OCI-LY7 (cell line): ENCODE data around the gene PLD1. TPM values are rescaled to one million over a fixed set of nuclear protein-coding genes. Genes with fewer than 3 reads are reported as not detected.

ENCODE experiments used
- BruUV-seq: library from RNA; stranded (reverse); fragments of 400-500 nt; replicated peaks from 2 replicates; lab custom pipeline; 2021; lab: Mats Ljungman, UMichigan
- CTCF ChIA-PET: fragments of 300-600 bp; sonication (Branson Sonifier 250); formaldehyde crosslinking; loops from one replicate; lab custom pipeline; 2022; ENCODE audit warnings: antibody characterized with exemption; ENCODE audit not compliant: unreplicated experiment; lab: Charles Lee
- POLR2A ChIA-PET: fragments of 300-600 bp; sonication (Branson Sonifier 250); formaldehyde crosslinking; loops from one replicate; lab custom pipeline; 2022; ENCODE audit warnings: antibody characterized with exemption; lab: Charles Lee
- DNase-seq: peaks from one replicate; pipeline ENCODE4 v3.0.0-alpha.2; 2015; ENCODE audit warnings: low spot score
- H2AFZ ChIP-seq: fragments of 200-600 bp; sonication (generic), shearing (Covaris generic); 2 replicates; pipeline ENCODE4 v1.6.1; 2014; ENCODE audit warnings: mild to moderate bottlenecking, antibody characterized with exemption, low read length, moderate library complexity
- H3K27ac ChIP-seq: fragments of 200-600 bp; sonication (generic); 2 replicates; pipeline ENCODE4 v1.5.1; 2014; ENCODE audit warnings: mixed run types, low read depth, mild to moderate bottlenecking, moderate library complexity, low read length, inconsistent platforms; ENCODE audit not compliant: poor library complexity, severe bottlenecking
- H3K36me3 ChIP-seq: fragments of 200-600 bp; sonication (generic); 2 replicates; pipeline ENCODE4 v1.6.1; 2014; ENCODE audit warnings: mild to moderate bottlenecking, antibody characterized with exemption, low read length, moderate library complexity, mixed read lengths; ENCODE audit not compliant: insufficient read depth
- H3K4me1 ChIP-seq: fragments of 200-600 bp; sonication (generic); 2 replicates; pipeline ENCODE4 v1.5.1; 2014; ENCODE audit warnings: mild to moderate bottlenecking, low read length; ENCODE audit not compliant: insufficient read depth, poor library complexity, severe bottlenecking
- H3K4me2 ChIP-seq: fragments of 200-600 bp; sonication (generic); 2 replicates; pipeline ENCODE4 v1.6.1; 2014; ENCODE audit warnings: mild to moderate bottlenecking, low read length
- H3K4me3 ChIP-seq: fragments of 200-600 bp; sonication (generic); 2 replicates; pipeline ENCODE4 v1.5.1; 2014; ENCODE audit warnings: mild to moderate bottlenecking, low read depth, low read length; ENCODE audit not compliant: poor library complexity, severe bottlenecking
- H3K79me2 ChIP-seq: fragments of 200-600 bp; sonication (generic); 2 replicates; pipeline ENCODE4 v1.6.1; 2016; ENCODE audit warnings: low read depth, mild to moderate bottlenecking, low read length, moderate library complexity, mixed read lengths; ENCODE audit not compliant: insufficient read depth
- H3K9me2 ChIP-seq: fragments of 200-600 bp; sonication (generic); 2 replicates; pipeline ENCODE4 v1.6.1; 2016; ENCODE audit warnings: mild to moderate bottlenecking, low read length, mixed read lengths; ENCODE audit not compliant: insufficient read depth
- H3K9me3 ChIP-seq: fragments of 200-600 bp; sonication (generic); 2 replicates; pipeline ENCODE4 v1.6.1; 2014; ENCODE audit warnings: mild to moderate bottlenecking, mixed run types, low read length, mixed read lengths
- H4K20me1 ChIP-seq: fragments of 200-600 bp; sonication (generic); 2 replicates; pipeline ENCODE4 v1.6.1; 2014; ENCODE audit warnings: mild to moderate bottlenecking, antibody characterized with exemption, low read length, moderate library complexity, mixed read lengths; ENCODE audit not compliant: insufficient read depth
- EZH2phosphoT487 ChIP-seq: fragments of 200-600 bp; sonication (generic); IDR thresholded peaks from 2 replicates; pipeline ENCODE4 v1.6.1; 2018; ENCODE audit warnings: low read depth, borderline replicate concordance, mild to moderate bottlenecking, mixed run types, antibody characterized with exemption, low read length, moderate library complexity, mixed read lengths
- intact Hi-C: fragments of 100-400 bp; cut with micrococcal nuclease; formaldehyde crosslinking; loops from one replicate; pipeline ENCODE4 v1.10.0; 2022; ENCODE audit not compliant: unreplicated experiment
- total RNA-seq, 2 experiments: library from RNA; depleted of rRNA in 1 of 2; stranded (reverse); fragments of >200 nt in 1 of 2; shearing (Covaris generic) in 1 of 2; gene quantifications; 2 replicates each; pipeline ENCODE4 v1.2.3, GENCODE V29; 2014 to 2022
- TF ChIP-seq, protein P1 (sequence below): fragments of 200-600 bp; sonication (generic); conservative IDR thresholded peaks from 2 replicates; pipeline ENCODE4 v1.5.1; 2014; ENCODE audit warnings: mild to moderate bottlenecking, antibody characterized with exemption, low read length, moderate library complexity, mixed read lengths

Gene PLD1
- total RNA-seq, 2 experiments from 2014 or later = not detected

- no peaks in the 10 kb centered on the region for H3K4me1 ChIP-seq
- BruUV-seq = no TSS peak
- peak overlapping the region; percentile 11; the same call in 1 of the 2 replicates for H2AFZ ChIP-seq
- DNase-seq = peak; percentile 9
- H3K9me2 ChIP-seq = no peaks in the 10 kb centered on the region
- intact Hi-C loops = no loop called here
- ChIA-PET CTCF (no interaction called here), POLR2A (interaction anchor here (0.6 to 1.0 kb wide), 3 partner anchors 12 to 19 kb away, joined by 3 read pairs; no protein-coding TSS in a partner anchor)
- TF ChIP-seq EZH2phosphoT487 = no peak
- TF ChIP-seq, protein P1, sequence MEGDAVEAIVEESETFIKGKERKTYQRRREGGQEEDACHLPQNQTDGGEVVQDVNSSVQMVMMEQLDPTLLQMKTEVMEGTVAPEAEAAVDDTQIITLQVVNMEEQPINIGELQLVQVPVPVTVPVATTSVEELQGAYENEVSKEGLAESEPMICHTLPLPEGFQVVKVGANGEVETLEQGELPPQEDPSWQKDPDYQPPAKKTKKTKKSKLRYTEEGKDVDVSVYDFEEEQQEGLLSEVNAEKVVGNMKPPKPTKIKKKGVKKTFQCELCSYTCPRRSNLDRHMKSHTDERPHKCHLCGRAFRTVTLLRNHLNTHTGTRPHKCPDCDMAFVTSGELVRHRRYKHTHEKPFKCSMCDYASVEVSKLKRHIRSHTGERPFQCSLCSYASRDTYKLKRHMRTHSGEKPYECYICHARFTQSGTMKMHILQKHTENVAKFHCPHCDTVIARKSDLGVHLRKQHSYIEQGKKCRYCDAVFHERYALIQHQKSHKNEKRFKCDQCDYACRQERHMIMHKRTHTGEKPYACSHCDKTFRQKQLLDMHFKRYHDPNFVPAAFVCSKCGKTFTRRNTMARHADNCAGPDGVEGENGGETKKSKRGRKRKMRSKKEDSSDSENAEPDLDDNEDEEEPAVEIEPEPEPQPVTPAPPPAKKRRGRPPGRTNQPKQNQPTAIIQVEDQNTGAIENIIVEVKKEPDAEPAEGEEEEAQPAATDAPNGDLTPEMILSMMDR = no peak
- H3K36me3 ChIP-seq = no peaks in the 10 kb centered on the region
- H3K27ac ChIP-seq = no peak overlapping the region
- H3K9me3 ChIP-seq = no peaks in the 10 kb centered on the region
- H3K79me2 ChIP-seq = no peaks in the 10 kb centered on the region
- no peak overlapping the region for H3K4me2 ChIP-seq
- no peaks in the 10 kb centered on the region for H4K20me1 ChIP-seq
- no peak overlapping the region for H3K4me3 ChIP-seq
Observed at GRCh38 chr3:171813897-171814460, 3.7 kb upstream of the PLD1 start.

GRCh38 chr3:171813278-171813896 lies 3.1 kb upstream of the PLD1 start:
- intact Hi-C loops = no loop called here
- ChIA-PET CTCF (no interaction called here), POLR2A (interaction anchor here (0.6 to 1.0 kb wide), 2 partner anchors 11 to 19 kb away, joined by 3 read pairs; no protein-coding TSS in a partner anchor)
- H3K4me1 ChIP-seq = no peaks in the 10 kb centered on the region
- no TSS peak for BruUV-seq
- 0 out of 2 replicates have a peak overlapping the region, but pooled peaks have one; percentile 11 for H2AFZ ChIP-seq
- no peak overlapping the region for H3K27ac ChIP-seq
- no peaks in the 10 kb centered on the region for H4K20me1 ChIP-seq
- TF ChIP-seq, protein P1 = no peak
- TF ChIP-seq EZH2phosphoT487 = no peak
- H3K9me2 ChIP-seq = no peaks in the 10 kb centered on the region
- no peak for DNase-seq
- H3K9me3 ChIP-seq = no peaks in the 10 kb centered on the region
- no peaks in the 10 kb centered on the region for H3K79me2 ChIP-seq
- no peaks in the 10 kb centered on the region for H3K36me3 ChIP-seq
- H3K4me3 ChIP-seq = no peak overlapping the region
- H3K4me2 ChIP-seq = no peak overlapping the region

DNA sequence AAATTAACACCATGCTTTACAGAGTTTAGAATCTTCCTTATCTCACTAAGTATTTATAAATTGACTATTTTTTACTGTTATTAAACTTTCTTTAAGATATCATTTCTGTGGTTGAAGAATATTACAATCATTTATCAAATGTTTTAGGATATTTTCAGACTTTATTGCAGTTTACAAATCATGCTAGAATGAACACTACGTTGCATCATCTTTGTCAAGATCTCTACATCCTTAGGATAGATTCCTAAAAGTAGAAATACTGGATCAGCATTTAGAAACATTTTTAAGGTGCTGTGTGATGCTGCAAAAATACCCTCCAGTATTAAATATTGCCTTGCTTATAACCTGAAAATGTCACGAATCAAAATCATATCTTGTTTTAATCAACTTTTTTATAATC lies 2.5 kb upstream of the PLD1 start:
- Histone ChIP-seq H4K20me1 (no peaks in the 10 kb centered on the region), H3K27ac (no peak overlapping the region), H3K4me1 (no peaks in the 10 kb centered on the region), H3K4me3 (no peak overlapping the region), H3K9me2 (no peaks in the 10 kb centered on the region), H3K4me2 (no peak overlapping the region), H3K79me2 (no peaks in the 10 kb centered on the region), H3K9me3 (no peaks in the 10 kb centered on the region), H2AFZ (no peak overlapping the region), H3K36me3 (no peaks in the 10 kb centered on the region)
- ChIA-PET POLR2A (interaction anchor here (0.7 to 1.0 kb wide), 2 partner anchors 18 to 773 kb away, joined by 3 read pairs; no protein-coding TSS in a partner anchor), CTCF (no interaction called here)
- no peak for DNase-seq
- intact Hi-C loops = no loop called here
- no TSS peak for BruUV-seq
- TF ChIP-seq, protein P1 = no peak
- no peak for TF ChIP-seq EZH2phosphoT487
